ENCODE data around the gene CEACAM6. TPM values are rescaled to one million over a fixed set of nuclear protein-coding genes. Genes with fewer than 3 reads are reported as not detected.

Gene CEACAM6
- total RNA-seq, 4 donors from 2014 or later, result 0.19 TPM; not detected in 3

- no peak for TF ChIP-seq CTCF (IDR thresholded peaks at IDR 0.05)
- DNase-seq (ENCODE audit: low spot score), result no peak
- no peak for ATAC-seq (ENCODE audit: low FRiP score)
These were observed 53.6 kb downstream of the CEACAM6 start for GRCh38 chr19:41808663-41809566.

- ATAC-seq (ENCODE audit: low FRiP score) (no peak), DNase-seq (ENCODE audit: low spot score) (no peak)
- no peak for TF ChIP-seq CTCF (IDR thresholded peaks at IDR 0.05)
These were observed 55.0 kb downstream of the CEACAM6 start for GRCh38 chr19:41810301-41810700.

- no peak for DNase-seq (ENCODE audit: low spot score)
- peak; percentile 14 for ATAC-seq (ENCODE audit: low FRiP score)
- no peak for TF ChIP-seq CTCF (IDR thresholded peaks at IDR 0.05)
These were observed 55.7 kb downstream of the CEACAM6 start for GRCh38 chr19:41811036-41811435.

GRCh38 chr19:41811981-41812380, 56.7 kb downstream of the CEACAM6 start:
- DNase-seq (ENCODE audit: low spot score), result no peak

GRCh38 chr19:41813911-41814310, 58.6 kb downstream of the CEACAM6 start:
- ATAC-seq (ENCODE audit: low FRiP score) (no peak), DNase-seq (ENCODE audit: low spot score) (no peak)
- TF ChIP-seq CTCF (IDR thresholded peaks at IDR 0.05), result no peak

More at GRCh38 chr19:41811981-41812380, 56.7 kb downstream of the CEACAM6 start:
- ATAC-seq (ENCODE audit: low FRiP score), result no peak
- TF ChIP-seq CTCF (IDR thresholded peaks at IDR 0.05), result no peak

- ATAC-seq (ENCODE audit: low FRiP score) (no peak), DNase-seq (ENCODE audit: low spot score) (no peak)
- TF ChIP-seq CTCF (IDR thresholded peaks at IDR 0.05), result no peak
These were observed 60.0 kb downstream of the CEACAM6 start for GRCh38 chr19:41815301-41815700.

GRCh38 chr19:41816761-41817160, 61.4 kb downstream of the CEACAM6 start:
- ATAC-seq (ENCODE audit: low FRiP score), result no peak

More at GRCh38 chr19:41816761-41817160, 61.4 kb downstream of the CEACAM6 start:
- no peak for DNase-seq (ENCODE audit: low spot score)
- TF ChIP-seq CTCF (IDR thresholded peaks at IDR 0.05), result no peak
